GM23248 (cell line): ENCODE measurements around the gene GJB4. TPM values are rescaled to one million over a fixed set of nuclear protein-coding genes. Genes with fewer than 3 reads are reported as not detected.
A peak's percentile ranks its signal among the peaks of the same experiment; 100 is the strongest.

Experiments used
- DNase-seq: peaks from one replicate; pipeline ENCODE4 v3.0.0-alpha.2; 2015
- H2AFZ ChIP-seq: fragments of 200-600 bp; sonication (generic); 2 replicates; pipeline ENCODE4 v1.6.1; 2016; ENCODE audit warnings: antibody characterized with exemption
- H3F3A ChIP-seq: fragments of 200-600 bp; sonication (generic); 2 replicates; pipeline ENCODE4 v1.6.1; 2016; ENCODE audit warnings: mild to moderate bottlenecking, antibody characterized with exemption, mixed run types; ENCODE audit not compliant: insufficient read depth
- H3K27ac ChIP-seq: fragments of 200-600 bp; sonication (generic); 2 replicates; pipeline ENCODE4 v1.5.1; 2016; ENCODE audit warnings: mild to moderate bottlenecking
- H3K27me3 ChIP-seq: fragments of 200-600 bp; sonication (generic); replicated peaks from 2 replicates; pipeline ENCODE4 v1.6.1; 2016; ENCODE audit warnings: mild to moderate bottlenecking; ENCODE audit not compliant: insufficient read depth
- H3K36me3 ChIP-seq: fragments of 200-600 bp; sonication (generic); 2 replicates; pipeline ENCODE4 v1.6.1; 2016; ENCODE audit warnings: low read depth, mild to moderate bottlenecking
- H3K4me1 ChIP-seq: fragments of 200-600 bp; sonication (generic); 2 replicates; pipeline ENCODE4 v1.6.1; 2016; ENCODE audit warnings: mild to moderate bottlenecking; ENCODE audit not compliant: insufficient read depth
- H3K4me2 ChIP-seq: fragments of 200-600 bp; sonication (generic); one replicate; pipeline ENCODE4 v1.6.1; 2016; ENCODE audit warnings: mild to moderate bottlenecking; ENCODE audit not compliant: unreplicated experiment
- H3K4me3 ChIP-seq: fragments of 200-600 bp; sonication (generic); 2 replicates; pipeline ENCODE4 v1.5.1; 2016; ENCODE audit warnings: mild to moderate bottlenecking
- H3K79me2 ChIP-seq: fragments of 200-600 bp; sonication (generic); 2 replicates; pipeline ENCODE4 v1.6.1; 2016; ENCODE audit warnings: mild to moderate bottlenecking; ENCODE audit not compliant: insufficient read depth
- H3K9ac ChIP-seq: fragments of 200-600 bp; sonication (generic); 2 replicates; pipeline ENCODE4 v1.6.1; 2016; ENCODE audit warnings: mild to moderate bottlenecking
- H3K9me2 ChIP-seq: fragments of 200-600 bp; sonication (generic); 2 replicates; pipeline ENCODE4 v1.6.1; 2016; ENCODE audit warnings: mixed run types, mild to moderate bottlenecking, moderate library complexity; ENCODE audit not compliant: insufficient read depth
- H3K9me3 ChIP-seq: fragments of 200-600 bp; sonication (generic); one replicate; pipeline ENCODE4 v1.6.1; 2017; ENCODE audit warnings: low read depth
- H4K20me1 ChIP-seq: fragments of 200-600 bp; sonication (generic); 2 replicates; pipeline ENCODE4 v1.6.0; 2016; ENCODE audit not compliant: insufficient read depth
- EZH2 ChIP-seq: fragments of 200-600 bp; sonication (generic); IDR thresholded peaks from 2 replicates; pipeline ENCODE4 v1.6.1; 2018; ENCODE audit warnings: antibody characterized with exemption, mild to moderate bottlenecking; ENCODE audit not compliant: insufficient read depth, poor library complexity, severe bottlenecking
- EZH2phosphoT487 ChIP-seq: fragments of 200-600 bp; sonication (generic); IDR thresholded peaks from 2 replicates; pipeline ENCODE4 v1.6.1; 2018; ENCODE audit warnings: antibody characterized with exemption, moderate library complexity, mild to moderate bottlenecking, low read depth; ENCODE audit not compliant: insufficient read depth
- WGBS, 2 experiments: methylation state at CpG; one replicate each; pipeline ENCODE4 v1.1.6; 2015 to 2017; ENCODE audit warnings: low lambda C conversion rate in 2 of 2, low coverage in 1 of 2; ENCODE audit errors: missing lambda C conversion rate in 2 of 2; 5-methylcytosine and 5-hydroxymethylcytosine counted together
- in situ Hi-C: fragments of 300-500 bp; cut with MboI; formaldehyde crosslinking; loops from 2 replicates; pipeline ENCODE4 v1.15.0; 2020
- polyA plus RNA-seq: library from polyadenylated mRNA; unstranded; fragments of >200 nt; fragmentation: Nextera tagmentation; extraction: Ambion mirVana; gene quantifications from 2 replicates; pipeline ENCODE4 v1.2.1, GENCODE V29; 2016
- total RNA-seq: library from RNA; depleted of rRNA; stranded (reverse); fragments of >200 nt; shearing (Covaris generic); gene quantifications from 2 replicates; pipeline ENCODE4 v1.2.3, GENCODE V29; 2014

Gene GJB4
- total and polyA plus RNA-seq, 2 experiments from 2014 or later, result not detected

DNA sequence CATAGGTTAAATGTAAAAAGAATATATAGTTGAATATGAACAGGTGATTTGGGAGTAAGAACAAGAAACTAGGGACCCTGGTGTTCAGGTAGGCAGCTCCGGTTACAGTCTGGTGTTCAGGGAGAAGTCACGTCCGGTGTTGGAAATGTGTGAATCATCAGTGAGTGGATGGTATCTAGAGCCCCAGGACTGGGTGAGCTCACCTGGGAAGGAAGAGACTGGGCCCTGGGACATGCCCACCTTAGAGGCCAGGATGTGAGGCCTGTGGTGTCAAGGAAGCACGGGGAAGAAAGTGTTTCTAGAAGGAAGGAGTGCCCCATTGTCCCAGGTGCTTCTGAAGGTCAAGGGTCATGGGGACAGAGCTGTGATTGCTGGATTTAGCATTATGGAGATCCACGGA lies 20.0 kb downstream of the GJB4 start:
- Histone ChIP-seq H3K4me1 (0 out of 2 replicates have a peak, but pooled peaks cover 5% of the 10 kb centered on the region), H3K9ac (no peak overlapping the region), H4K20me1 (no peaks in the 10 kb centered on the region), H3K79me2 (no peaks in the 10 kb centered on the region), H3K4me3 (no peak overlapping the region), H3K9me2 (no peaks in the 10 kb centered on the region), H3K9me3 (no peaks in the 10 kb centered on the region), H3K27ac (no peak overlapping the region), H3K36me3 (no peaks in the 10 kb centered on the region), H3K27me3 (peaks cover 39% of the 10 kb centered on the region), H2AFZ (no peak overlapping the region), H3K4me2 (no peak overlapping the region), H3F3A (peaks cover 6% of the 10 kb centered on the region; the same call in 1 of the 2 replicates)
- in situ Hi-C loops, result no loop called here
- no peak for DNase-seq
- 39 to 41% methylated on average over 5 of the region's 5 CpGs for WGBS, 2 experiments
- no peak for TF ChIP-seq EZH2phosphoT487

GRCh38 chr1:34779962-34780361 lies 20.4 kb downstream of the GJB4 start:
- no peaks in the 10 kb centered on the region for H3K9me2 ChIP-seq
- H3K9me3 ChIP-seq, result no peaks in the 10 kb centered on the region
- 74 to 80% methylated on average over 5 of the region's 5 CpGs for WGBS, 2 experiments
- H3K27ac ChIP-seq, result no peak overlapping the region
- no peak overlapping the region for H3K4me3 ChIP-seq
- H3K36me3 ChIP-seq, result no peaks in the 10 kb centered on the region
- TF ChIP-seq EZH2phosphoT487 (no peak), EZH2 (no peak)
- in situ Hi-C loops, result no loop called here
- no peaks in the 10 kb centered on the region for H3K79me2 ChIP-seq
- H3K9ac ChIP-seq, result no peak overlapping the region
- H3K4me2 ChIP-seq, result no peak overlapping the region
- DNase-seq, result no peak
- H4K20me1 ChIP-seq, result no peaks in the 10 kb centered on the region
- no peak overlapping the region for H2AFZ ChIP-seq
- peaks cover 39% of the 10 kb centered on the region for H3K27me3 ChIP-seq
- H3K4me1 ChIP-seq, result 0 out of 2 replicates have a peak, but pooled peaks cover 5% of the 10 kb centered on the region
- H3F3A ChIP-seq, result peaks cover 6% of the 10 kb centered on the region; the same call in 1 of the 2 replicates

DNA sequence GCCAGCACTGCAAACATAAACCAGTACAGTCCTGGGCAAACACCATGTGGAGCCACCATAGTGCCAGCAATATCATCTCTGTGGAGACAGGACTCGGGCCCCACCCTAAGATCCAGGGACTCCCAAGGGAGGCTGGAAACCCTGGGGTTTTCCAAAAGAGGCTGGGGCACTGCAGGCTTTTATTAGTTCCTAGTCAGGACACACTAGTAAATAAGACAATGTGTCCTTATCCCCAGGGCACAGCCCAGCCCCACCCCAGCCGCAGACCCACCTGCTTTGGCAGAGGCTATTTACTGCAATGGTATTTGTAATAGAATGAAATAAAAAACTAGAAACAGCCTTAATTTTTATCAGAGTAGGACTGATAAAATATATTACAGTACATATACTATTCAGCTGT lies 21.0 kb downstream of the GJB4 start:
- Histone ChIP-seq H3K9ac (no peak overlapping the region), H3F3A (peaks cover 6% of the 10 kb centered on the region; the same call in 1 of the 2 replicates), H3K4me2 (no peak overlapping the region), H3K27ac (no peak overlapping the region), H3K36me3 (no peaks in the 10 kb centered on the region), H3K79me2 (no peaks in the 10 kb centered on the region), H3K27me3 (peaks cover 39% of the 10 kb centered on the region), H2AFZ (no peak overlapping the region), H3K4me1 (0 out of 2 replicates have a peak, but pooled peaks cover 5% of the 10 kb centered on the region), H3K9me2 (no peaks in the 10 kb centered on the region), H3K9me3 (no peaks in the 10 kb centered on the region), H3K4me3 (no peak overlapping the region), H4K20me1 (no peaks in the 10 kb centered on the region)
- 92 to 98% methylated on average over 2 of the region's 2 CpGs for WGBS, 2 experiments
- in situ Hi-C loops, result no loop called here
- DNase-seq, result no peak
- TF ChIP-seq EZH2phosphoT487 (no peak), EZH2 (no peak)

- no peaks in the 10 kb centered on the region for H3K79me2 ChIP-seq
- H3K36me3 ChIP-seq, result no peaks in the 10 kb centered on the region
- 0 out of 2 replicates have a peak, but pooled peaks cover 5% of the 10 kb centered on the region for H3K4me1 ChIP-seq
- TF ChIP-seq EZH2 (peak; percentile 51), EZH2phosphoT487 (no peak)
- in situ Hi-C loops, result no loop called here
- peak within 1 kb of the TSS; percentile 54 for H3K4me3 ChIP-seq
- DNase-seq, result peak; percentile 60
- H3K4me2 ChIP-seq, result peak within 1 kb of the TSS; percentile 51
- no peak within 1 kb of the TSS for H3K27ac ChIP-seq
- H3F3A ChIP-seq, result peaks cover 6% of the 10 kb centered on the region; the same call in 1 of the 2 replicates
- H3K9me2 ChIP-seq, result no peaks in the 10 kb centered on the region
- peak within 1 kb of the TSS; percentile 58 for H2AFZ ChIP-seq
- 2 to 4% methylated on average over 48 to 56 of the region's 62 CpGs for WGBS, 2 experiments
- H3K9me3 ChIP-seq, result no peaks in the 10 kb centered on the region
- H3K27me3 ChIP-seq, result peaks cover 35% of the 10 kb centered on the region
- H3K9ac ChIP-seq, result no peak within 1 kb of the TSS
- H4K20me1 ChIP-seq, result no peaks in the 10 kb centered on the region
These were observed 21.7 kb downstream of the GJB4 start, which contains the start of gene GJB3 for GRCh38 chr1:34781071-34781843. GJB3 (plus strand) TSS chr1:34781214; CDS start chr1:34784763, 3,549 bp downstream.
